Mesendoderm (in vitro differentiated cells): ENCODE results near the gene FNDC3B.

Experiments
- DNase-seq: peaks from one replicate; pipeline ENCODE4 v3.0.0; 2013
- H2AK5ac ChIP-seq: 2 replicates; pipeline ENCODE4 v1.6.1; 2013; ENCODE audit warnings: low read length, inconsistent platforms
- H2BK120ac ChIP-seq: 2 replicates; pipeline ENCODE4 v1.6.1; 2013; ENCODE audit warnings: low read depth, mild to moderate bottlenecking, low read length, moderate library complexity, mixed read lengths
- H2BK15ac ChIP-seq: replicated peaks from 2 replicates; pipeline ENCODE4 v1.6.1; 2013; ENCODE audit warnings: low read depth, mild to moderate bottlenecking, moderate library complexity
- H2BK5ac ChIP-seq: 2 replicates; pipeline ENCODE4 v1.6.1; 2013; ENCODE audit warnings: low read length, inconsistent platforms
- H3K18ac ChIP-seq: 2 replicates; pipeline ENCODE4 v1.6.1; 2013; ENCODE audit warnings: mild to moderate bottlenecking, low read length, mixed read lengths
- H3K23ac ChIP-seq: one replicate; pipeline ENCODE4 v1.6.1; 2013; ENCODE audit warnings: low read length
- H3K27ac ChIP-seq: 2 replicates; pipeline ENCODE4 v1.5.1; 2013; ENCODE audit warnings: low read depth, mild to moderate bottlenecking, inconsistent platforms, low read length, moderate library complexity
- H3K27me3 ChIP-seq: 2 replicates; pipeline ENCODE4 v1.6.1; 2013; ENCODE audit warnings: low read length, control low read depth, mild to moderate bottlenecking, inconsistent platforms; ENCODE audit not compliant: insufficient read depth, poor library complexity
- H3K36me3 ChIP-seq: 2 replicates; pipeline ENCODE4 v1.6.1; 2013; ENCODE audit warnings: low read length, inconsistent platforms; ENCODE audit not compliant: control insufficient read depth, insufficient read depth
- H3K4ac ChIP-seq: one replicate; pipeline ENCODE4 v1.6.1; 2013; ENCODE audit warnings: low read depth, mild to moderate bottlenecking, low read length, moderate library complexity
- H3K4me1 ChIP-seq: 2 replicates; pipeline ENCODE4 v1.6.1; 2013; ENCODE audit warnings: low read depth, low read length, inconsistent platforms; ENCODE audit not compliant: control insufficient read depth
- H3K4me2 ChIP-seq: 2 replicates; pipeline ENCODE4 v1.6.1; 2013; ENCODE audit warnings: low read length
- H3K4me3 ChIP-seq: 2 replicates; pipeline ENCODE4 v1.5.1; 2013; ENCODE audit warnings: mild to moderate bottlenecking, low read length
- H3K56ac ChIP-seq: one replicate; pipeline ENCODE4 v1.6.1; 2013; ENCODE audit warnings: low read length
- H3K79me1 ChIP-seq: 2 replicates; pipeline ENCODE4 v1.6.1; 2013; ENCODE audit warnings: low read length, inconsistent platforms
- H3K79me2 ChIP-seq: 2 replicates; pipeline ENCODE4 v1.6.1; 2013; ENCODE audit warnings: mild to moderate bottlenecking, low read length; ENCODE audit not compliant: control insufficient read depth, insufficient read depth
- H3K9ac ChIP-seq: 2 replicates; pipeline ENCODE4 v1.6.1; 2013; ENCODE audit warnings: low read length, inconsistent platforms
- H4K5ac ChIP-seq: one replicate; pipeline ENCODE4 v1.6.1; 2013; ENCODE audit warnings: low read length
- H4K8ac ChIP-seq: one replicate; pipeline ENCODE4 v1.6.1; 2013; ENCODE audit warnings: low read depth, mild to moderate bottlenecking, control low read depth, low read length, moderate library complexity
- WGBS: extraction: QIAGEN DNeasy Blood & Tissue Kit; methylation state at CpG from one replicate; pipeline ENCODE4 v1.1.7; 2013; ENCODE audit warnings: low lambda C conversion rate, missing lambda C conversion rate; ENCODE audit not compliant: insufficient coverage; ENCODE audit errors: extremely low coverage; 5-methylcytosine and 5-hydroxymethylcytosine counted together

FNDC3B gene

DNA sequence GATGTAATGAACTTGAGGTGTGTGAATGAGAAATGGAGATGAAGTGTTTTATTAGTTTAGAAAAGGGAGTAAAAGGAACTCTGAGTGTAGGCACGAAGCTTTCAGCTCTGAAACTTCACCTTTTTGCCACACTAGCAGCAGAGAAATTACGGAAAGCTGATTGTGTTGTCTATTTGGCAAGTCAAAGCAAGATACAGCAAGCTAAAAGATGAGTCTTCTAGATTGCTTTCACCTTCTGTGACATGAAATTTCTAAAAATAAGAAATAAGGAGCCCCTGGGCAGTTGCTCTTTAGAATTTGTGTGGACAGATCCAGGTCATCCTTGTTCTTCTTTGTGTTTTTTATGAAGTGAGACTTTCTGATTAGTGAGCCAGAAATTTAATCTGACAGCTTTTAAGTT is 143.4 kb downstream of the FNDC3B start:
- no peak overlapping the region for H2BK5ac ChIP-seq
- no peak overlapping the region for H2AK5ac ChIP-seq
- no CpG with 5 or more reads among the region's 2 CpGs for WGBS
- DNase-seq, result no peak
- H3K79me1 ChIP-seq, result peaks cover 29% of the 10 kb centered on the region
- H4K8ac ChIP-seq, result no peak overlapping the region
- no peak overlapping the region for H3K4me3 ChIP-seq
- peaks cover 37% of the 10 kb centered on the region for H3K79me2 ChIP-seq
- no peak overlapping the region for H3K27ac ChIP-seq
- H3K23ac ChIP-seq, result no peak overlapping the region
- H2BK15ac ChIP-seq, result no peak overlapping the region
- H3K36me3 ChIP-seq, result no peaks in the 10 kb centered on the region
- H2BK120ac ChIP-seq, result no peak overlapping the region
- no peak overlapping the region for H3K4ac ChIP-seq
- no peak overlapping the region for H4K5ac ChIP-seq
- H3K27me3 ChIP-seq, result no peaks in the 10 kb centered on the region
- no peak overlapping the region for H3K56ac ChIP-seq
- no peak overlapping the region for H3K9ac ChIP-seq
- no peak overlapping the region for H3K4me2 ChIP-seq
- H3K18ac ChIP-seq, result no peak overlapping the region
- H3K4me1 ChIP-seq, result peaks cover 9% of the 10 kb centered on the region

DNA sequence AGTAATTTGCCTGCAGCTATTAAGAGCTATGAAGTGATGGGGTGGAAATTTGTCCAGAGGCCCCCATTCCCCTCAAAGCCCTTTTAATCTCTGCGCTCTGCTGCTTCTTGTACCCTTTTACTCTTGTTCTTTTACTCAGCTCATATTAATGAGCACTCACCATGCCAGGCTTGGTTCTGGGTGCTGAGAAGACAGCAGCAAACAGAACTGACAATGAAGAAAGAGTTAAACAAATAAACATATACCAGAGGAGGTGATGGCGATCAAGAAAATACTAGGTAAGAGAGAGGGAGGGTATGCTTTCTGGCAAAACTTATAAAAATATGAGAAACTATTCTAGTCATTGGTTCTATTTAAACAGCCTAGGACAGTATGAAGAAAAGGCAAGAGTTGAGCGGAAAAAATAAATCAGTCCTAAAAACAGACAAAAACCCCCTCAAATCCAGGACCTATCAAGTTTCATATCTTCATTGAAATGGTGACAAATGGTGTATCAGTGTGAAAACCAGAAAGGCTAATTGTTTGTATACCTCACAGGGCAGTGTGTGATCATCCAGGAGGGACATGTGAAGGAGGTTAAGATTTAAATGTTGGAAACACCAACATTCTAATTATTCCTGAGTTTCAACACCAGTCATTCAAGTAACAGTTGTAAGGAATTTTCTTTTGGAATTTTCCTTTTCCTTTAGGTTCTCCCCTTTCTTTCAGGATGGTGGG is 144.9 kb downstream of the FNDC3B start:
- H3K4me2 ChIP-seq, result no peak overlapping the region
- H2AK5ac ChIP-seq, result no peak overlapping the region
- H2BK120ac ChIP-seq, result no peak overlapping the region
- no peaks in the 10 kb centered on the region for H3K36me3 ChIP-seq
- H4K8ac ChIP-seq, result no peak overlapping the region
- H3K4ac ChIP-seq, result no peak overlapping the region
- H3K9ac ChIP-seq, result no peak overlapping the region
- H3K27ac ChIP-seq, result no peak overlapping the region
- H2BK5ac ChIP-seq, result no peak overlapping the region
- H3K4me1 ChIP-seq, result peaks cover 9% of the 10 kb centered on the region
- no peak overlapping the region for H2BK15ac ChIP-seq
- no peak for DNase-seq
- peaks cover 32% of the 10 kb centered on the region for H3K79me2 ChIP-seq
- peak overlapping the region; percentile 18 for H3K18ac ChIP-seq
- H3K4me3 ChIP-seq, result no peak overlapping the region
- no peak overlapping the region for H3K56ac ChIP-seq
- H3K79me1 ChIP-seq, result peaks cover 25% of the 10 kb centered on the region
- no peak overlapping the region for H3K23ac ChIP-seq
- H4K5ac ChIP-seq, result no peak overlapping the region
- WGBS, result no CpG with 5 or more reads among the region's 3 CpGs
- no peaks in the 10 kb centered on the region for H3K27me3 ChIP-seq

DNA sequence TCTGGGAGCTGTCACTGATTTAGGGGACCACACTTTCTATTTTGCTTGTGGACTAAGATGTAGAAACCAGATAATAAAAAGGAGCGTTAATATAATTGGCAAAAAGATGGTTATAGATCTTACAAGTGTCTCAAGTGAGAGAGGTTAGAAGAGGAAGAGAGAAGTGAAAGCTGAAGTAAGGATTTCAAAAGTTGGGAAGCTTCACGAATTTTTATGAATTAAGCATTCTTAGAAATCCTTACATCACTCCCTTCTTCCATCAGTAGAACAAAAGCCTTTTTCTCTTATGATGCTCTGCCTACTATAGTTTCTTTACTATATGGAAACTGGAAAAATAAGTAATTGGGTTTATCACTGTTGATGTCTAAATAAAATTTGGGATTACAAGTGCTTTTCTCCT is 146.5 kb downstream of the FNDC3B start:
- Histone ChIP-seq H3K9ac (no peak overlapping the region), H3K56ac (no peak overlapping the region), H3K79me2 (peaks cover 25% of the 10 kb centered on the region), H2AK5ac (no peak overlapping the region), H4K5ac (no peak overlapping the region), H3K4me2 (no peak overlapping the region), H3K27ac (no peak overlapping the region), H2BK15ac (no peak overlapping the region), H3K36me3 (no peaks in the 10 kb centered on the region), H4K8ac (no peak overlapping the region), H3K23ac (no peak overlapping the region), H3K27me3 (no peaks in the 10 kb centered on the region), H2BK120ac (no peak overlapping the region), H3K4me3 (no peak overlapping the region), H3K79me1 (peaks cover 20% of the 10 kb centered on the region), H3K4me1 (peaks cover 7% of the 10 kb centered on the region), H3K4ac (no peak overlapping the region), H2BK5ac (no peak overlapping the region), H3K18ac (no peak overlapping the region)
- no peak for DNase-seq
- WGBS, result no CpG with 5 or more reads among the region's 2 CpGs

DNA sequence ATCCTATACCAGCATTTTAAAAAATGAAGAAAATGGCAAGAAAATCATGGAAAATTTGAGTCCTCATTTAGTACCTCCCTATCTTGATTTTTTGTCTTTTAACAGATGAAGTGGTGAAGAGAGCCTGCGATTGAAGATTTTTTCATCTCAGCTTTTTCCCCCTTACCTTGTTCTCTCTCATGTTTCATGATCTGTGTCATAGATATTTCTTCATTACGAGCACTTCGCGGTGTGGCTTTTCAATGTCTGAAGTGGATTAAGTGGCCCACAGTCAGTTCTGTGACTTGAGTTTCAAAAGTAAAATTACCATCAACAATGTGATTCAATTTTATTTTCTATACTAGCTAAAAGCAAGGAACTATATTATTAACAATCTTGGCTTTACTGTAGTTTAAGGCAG is 147.2 kb downstream of the FNDC3B start:
- no peak overlapping the region for H3K4me2 ChIP-seq
- H3K27me3 ChIP-seq, result no peaks in the 10 kb centered on the region
- no peak overlapping the region for H3K27ac ChIP-seq
- no peak overlapping the region for H4K5ac ChIP-seq
- no peak overlapping the region for H4K8ac ChIP-seq
- no peak overlapping the region for H2BK15ac ChIP-seq
- no peak overlapping the region for H3K56ac ChIP-seq
- peaks cover 7% of the 10 kb centered on the region for H3K4me1 ChIP-seq
- H3K36me3 ChIP-seq, result no peaks in the 10 kb centered on the region
- DNase-seq, result no peak
- no peak overlapping the region for H3K4ac ChIP-seq
- no CpG with 5 or more reads among the region's 4 CpGs for WGBS
- H3K23ac ChIP-seq, result no peak overlapping the region
- no peak overlapping the region for H2BK5ac ChIP-seq
- no peak overlapping the region for H2BK120ac ChIP-seq
- no peak overlapping the region for H2AK5ac ChIP-seq
- peaks cover 29% of the 10 kb centered on the region for H3K79me2 ChIP-seq
- H3K79me1 ChIP-seq, result peaks cover 22% of the 10 kb centered on the region
- H3K9ac ChIP-seq, result no peak overlapping the region
- H3K18ac ChIP-seq, result no peak overlapping the region
- H3K4me3 ChIP-seq, result no peak overlapping the region

GRCh38 chr3:172187511-172187910 is 148.1 kb downstream of the FNDC3B start:
- Histone ChIP-seq H3K18ac (no peak overlapping the region), H3K79me2 (peaks cover 24% of the 10 kb centered on the region), H3K79me1 (peaks cover 16% of the 10 kb centered on the region), H3K27ac (no peak overlapping the region), H3K4me1 (peaks cover 1% of the 10 kb centered on the region), H3K4me3 (no peak overlapping the region), H3K56ac (no peak overlapping the region), H2AK5ac (no peak overlapping the region), H2BK120ac (no peak overlapping the region), H3K4me2 (no peak overlapping the region), H2BK5ac (no peak overlapping the region), H4K8ac (no peak overlapping the region), H3K9ac (no peak overlapping the region), H2BK15ac (no peak overlapping the region), H3K4ac (no peak overlapping the region), H3K27me3 (no peaks in the 10 kb centered on the region), H3K36me3 (no peaks in the 10 kb centered on the region), H4K5ac (no peak overlapping the region), H3K23ac (no peak overlapping the region)
- no CpG with 5 or more reads among the region's 6 CpGs for WGBS
- no peak for DNase-seq

GRCh38 chr3:172188511-172188910 is 149.1 kb downstream of the FNDC3B start:
- WGBS, result no CpG with 5 or more reads among the region's 11 CpGs
- H3K23ac ChIP-seq, result no peak overlapping the region

More at GRCh38 chr3:172188511-172188910, 149.1 kb downstream of the FNDC3B start:
- Histone ChIP-seq H4K5ac (no peak overlapping the region), H3K79me2 (peaks cover 21% of the 10 kb centered on the region), H2BK5ac (no peak overlapping the region), H3K4me3 (no peak overlapping the region), H2BK15ac (no peak overlapping the region), H2BK120ac (no peak overlapping the region), H3K56ac (no peak overlapping the region), H3K27ac (no peak overlapping the region), H3K9ac (no peak overlapping the region), H3K4me1 (peaks cover 1% of the 10 kb centered on the region), H3K36me3 (no peaks in the 10 kb centered on the region), H3K18ac (no peak overlapping the region), H3K27me3 (no peaks in the 10 kb centered on the region), H2AK5ac (no peak overlapping the region), H3K4me2 (no peak overlapping the region), H3K4ac (no peak overlapping the region), H4K8ac (no peak overlapping the region), H3K79me1 (peaks cover 18% of the 10 kb centered on the region)
- DNase-seq, result no peak
